ENCODE data around the gene RUNX3.

- TF ChIP-seq EZH2 (IDR thresholded peaks at IDR 0.05; ENCODE audit: borderline replicate concordance, low read depth, low read length, poor library complexity, severe bottlenecking) (no peak), CTCF (conservative IDR thresholded peaks at IDR 0.05; ENCODE audit: low read depth, low read length) (no peak)
Observed at GRCh38 chr1:24874056-24874455, 56.0 kb downstream of the RUNX3 start.
